Measurements from ENCODE around the gene GRIK4.

- TF ChIP-seq, protein P1, sequence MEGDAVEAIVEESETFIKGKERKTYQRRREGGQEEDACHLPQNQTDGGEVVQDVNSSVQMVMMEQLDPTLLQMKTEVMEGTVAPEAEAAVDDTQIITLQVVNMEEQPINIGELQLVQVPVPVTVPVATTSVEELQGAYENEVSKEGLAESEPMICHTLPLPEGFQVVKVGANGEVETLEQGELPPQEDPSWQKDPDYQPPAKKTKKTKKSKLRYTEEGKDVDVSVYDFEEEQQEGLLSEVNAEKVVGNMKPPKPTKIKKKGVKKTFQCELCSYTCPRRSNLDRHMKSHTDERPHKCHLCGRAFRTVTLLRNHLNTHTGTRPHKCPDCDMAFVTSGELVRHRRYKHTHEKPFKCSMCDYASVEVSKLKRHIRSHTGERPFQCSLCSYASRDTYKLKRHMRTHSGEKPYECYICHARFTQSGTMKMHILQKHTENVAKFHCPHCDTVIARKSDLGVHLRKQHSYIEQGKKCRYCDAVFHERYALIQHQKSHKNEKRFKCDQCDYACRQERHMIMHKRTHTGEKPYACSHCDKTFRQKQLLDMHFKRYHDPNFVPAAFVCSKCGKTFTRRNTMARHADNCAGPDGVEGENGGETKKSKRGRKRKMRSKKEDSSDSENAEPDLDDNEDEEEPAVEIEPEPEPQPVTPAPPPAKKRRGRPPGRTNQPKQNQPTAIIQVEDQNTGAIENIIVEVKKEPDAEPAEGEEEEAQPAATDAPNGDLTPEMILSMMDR (IDR thresholded peaks at IDR 0.05; ENCODE audit: poor library complexity, severe bottlenecking): no peak
- no peak for TF ChIP-seq EZH2 (IDR thresholded peaks at IDR 0.05; ENCODE audit: borderline replicate concordance, insufficient read depth, low read length, poor library complexity, severe bottlenecking)
- TF ChIP-seq EP300 (conservative IDR thresholded peaks at IDR 0.05; ENCODE audit: poor library complexity, severe bottlenecking): no peak
- no peak for TF ChIP-seq SMC3 (conservative IDR thresholded peaks at IDR 0.05; ENCODE audit: poor library complexity)
- no peak for TF ChIP-seq RAD21 (conservative IDR thresholded peaks at IDR 0.05)
- no peak for TF ChIP-seq MXI1 (conservative IDR thresholded peaks at IDR 0.05; ENCODE audit: poor library complexity, severe bottlenecking)
Observed at GRCh38 chr11:120756931-120757330, 245.4 kb downstream of the GRIK4 start.

All from neural cell (in vitro differentiated cells).